OCI-LY1 (cell line): ENCODE data around the gene PLTP.

Experiments
- H2AFZ ChIP-seq: fragments of 200-600 bp; sonication (generic), shearing (Covaris generic); 2 replicates; pipeline ENCODE4 v1.6.0; 2014; ENCODE audit warnings: antibody characterized with exemption, mild to moderate bottlenecking, low read length
- H3F3A ChIP-seq: fragments of 200-600 bp; sonication (generic), shearing (Covaris generic); 2 replicates; pipeline ENCODE4 v1.6.0; 2014; ENCODE audit warnings: mild to moderate bottlenecking, antibody characterized with exemption, low read length, moderate library complexity; ENCODE audit not compliant: insufficient read depth
- H3K27ac ChIP-seq: fragments of 200-600 bp; sonication (generic); 2 replicates; pipeline ENCODE4 v1.5.1; 2014; ENCODE audit warnings: low read length, mixed run types, mild to moderate bottlenecking, low read depth; ENCODE audit not compliant: poor library complexity, severe bottlenecking
- H3K27me3 ChIP-seq: fragments of 200-600 bp; sonication (generic); 2 replicates; pipeline ENCODE4 v1.6.0; 2014; ENCODE audit warnings: antibody characterized with exemption, mild to moderate bottlenecking, low read length, moderate library complexity; ENCODE audit not compliant: insufficient read depth
- H3K36me3 ChIP-seq: fragments of 200-600 bp; sonication (generic); 2 replicates; pipeline ENCODE4 v1.6.1; 2014; ENCODE audit warnings: mild to moderate bottlenecking, antibody characterized with exemption, low read length, moderate library complexity, mixed read lengths; ENCODE audit not compliant: insufficient read depth
- H3K4me1 ChIP-seq: fragments of 200-600 bp; sonication (generic); 2 replicates; pipeline ENCODE4 v1.5.1; 2014; ENCODE audit warnings: mild to moderate bottlenecking, low read length, moderate library complexity; ENCODE audit not compliant: insufficient read depth, severe bottlenecking
- H3K4me2 ChIP-seq: fragments of 200-600 bp; sonication (generic), shearing (Covaris generic); 2 replicates; pipeline ENCODE4 v1.6.1; 2014; ENCODE audit warnings: low read length
- H3K4me3 ChIP-seq: fragments of 200-600 bp; sonication (generic); 2 replicates; pipeline ENCODE4 v1.5.1; 2014; ENCODE audit warnings: low read length, low read depth, mild to moderate bottlenecking, mixed read lengths; ENCODE audit not compliant: poor library complexity, severe bottlenecking
- H3K79me2 ChIP-seq: fragments of 200-600 bp; shearing (Covaris generic); 2 replicates; pipeline ENCODE4 v1.6.1; 2016; ENCODE audit warnings: mixed run types, low read length, mixed read lengths; ENCODE audit not compliant: insufficient read depth
- H3K9ac ChIP-seq: fragments of 200-600 bp; sonication (generic), shearing (Covaris generic); 2 replicates; pipeline ENCODE4 v1.6.1; 2014; ENCODE audit warnings: mild to moderate bottlenecking, low read length, mixed read lengths
- H3K9me2 ChIP-seq: fragments of 200-600 bp; sonication (generic), shearing (Covaris generic); 2 replicates; pipeline ENCODE4 v1.6.1; 2014; ENCODE audit warnings: low read depth, mild to moderate bottlenecking, low read length, mixed read lengths
- H3K9me3 ChIP-seq: fragments of 200-600 bp; shearing (Covaris generic); 2 replicates; pipeline ENCODE4 v1.6.1; 2014; ENCODE audit warnings: low read length, mixed read lengths
- H4K20me1 ChIP-seq: fragments of 200-600 bp; sonication (generic), shearing (Covaris generic); 2 replicates; pipeline ENCODE4 v1.6.0; 2016; ENCODE audit warnings: mild to moderate bottlenecking, low read length; ENCODE audit not compliant: insufficient read depth
- CTCF ChIP-seq: fragments of 200-600 bp; sonication (generic), shearing (Covaris generic); IDR thresholded peaks from 2 replicates; pipeline ENCODE4 v1.5.1; 2017; ENCODE audit warnings: mild to moderate bottlenecking, antibody characterized with exemption, low read length, moderate library complexity, mixed read lengths
- EZH2 ChIP-seq: fragments of 200-600 bp; sonication (generic), shearing (Covaris generic); IDR thresholded peaks from 2 replicates; pipeline ENCODE4 v1.8.0; 2017; ENCODE audit warnings: borderline replicate concordance, mixed run types, mild to moderate bottlenecking, antibody characterized with exemption, low read length, moderate library complexity, mixed read lengths

The PLTP gene

GRCh38 chr20:45944965-45945677 is 33.2 kb upstream of the PLTP start:
- no peak overlapping the region for H3K9ac ChIP-seq
- no peak overlapping the region for H2AFZ ChIP-seq
- H3K4me2 ChIP-seq = no peak overlapping the region
- no peaks in the 10 kb centered on the region for H3K9me3 ChIP-seq
- TF ChIP-seq CTCF (no peak), EZH2 (no peak)
- H3K79me2 ChIP-seq = no peaks in the 10 kb centered on the region
- H3K4me1 ChIP-seq = no peaks in the 10 kb centered on the region
- H3K27ac ChIP-seq = no peak overlapping the region
- H3F3A ChIP-seq = no peaks in the 10 kb centered on the region
- H3K27me3 ChIP-seq = no peaks in the 10 kb centered on the region
- H3K36me3 ChIP-seq = peaks cover 86% of the 10 kb centered on the region
- H3K4me3 ChIP-seq = no peak overlapping the region
- H3K9me2 ChIP-seq = no peaks in the 10 kb centered on the region
- H4K20me1 ChIP-seq = no peaks in the 10 kb centered on the region

GRCh38 chr20:45944151-45944964 is 32.4 kb upstream of the PLTP start:
- Histone ChIP-seq H3K4me2 (no peak overlapping the region), H4K20me1 (no peaks in the 10 kb centered on the region), H3K4me1 (no peaks in the 10 kb centered on the region), H3K9ac (no peak overlapping the region), H3K27ac (no peak overlapping the region), H3F3A (no peaks in the 10 kb centered on the region), H2AFZ (no peak overlapping the region), H3K9me3 (no peaks in the 10 kb centered on the region), H3K27me3 (no peaks in the 10 kb centered on the region), H3K36me3 (peaks cover 86% of the 10 kb centered on the region), H3K79me2 (no peaks in the 10 kb centered on the region), H3K9me2 (no peaks in the 10 kb centered on the region), H3K4me3 (no peak overlapping the region)
- TF ChIP-seq EZH2 = no peak
- no peak for TF ChIP-seq CTCF

- Histone ChIP-seq H3K27ac (no peak overlapping the region), H3K9me2 (no peaks in the 10 kb centered on the region), H3F3A (no peaks in the 10 kb centered on the region), H3K4me2 (no peak overlapping the region), H3K27me3 (no peaks in the 10 kb centered on the region), H2AFZ (no peak overlapping the region), H3K4me3 (no peak overlapping the region), H3K36me3 (peaks cover 86% of the 10 kb centered on the region), H3K9ac (no peak overlapping the region), H3K9me3 (no peaks in the 10 kb centered on the region), H4K20me1 (no peaks in the 10 kb centered on the region), H3K79me2 (no peaks in the 10 kb centered on the region), H3K4me1 (no peaks in the 10 kb centered on the region)
- TF ChIP-seq EZH2 = no peak
- no peak for TF ChIP-seq CTCF
These were observed 31.7 kb upstream of the PLTP start for GRCh38 chr20:45943613-45944012.
